Effector CD4-positive, alpha-beta T cell (primary cell): ENCODE measurements around the gene HOXB6.

Experiments used
- DNase-seq: peaks from one replicate; pipeline ENCODE4 v3.0.0-alpha.2; 2020

HOXB6 gene

GRCh38 chr17:48621410-48622392 lies 16.9 kb upstream of the HOXB6 start:
- no peak for DNase-seq

- no peak for DNase-seq
These were observed 15.8 kb upstream of the HOXB6 start for GRCh38 chr17:48620461-48621139.

GRCh38 chr17:48619826-48620449 lies 15.2 kb upstream of the HOXB6 start:
- DNase-seq: no peak

GRCh38 chr17:48618256-48618896 lies 13.6 kb upstream of the HOXB6 start:
- DNase-seq: peak; percentile 80

GRCh38 chr17:48617471-48618255 lies 12.9 kb upstream of the HOXB6 start:
- no peak for DNase-seq

GRCh38 chr17:48616717-48617470 lies 12.1 kb upstream of the HOXB6 start:
- DNase-seq: no peak

GRCh38 chr17:48615963-48616716 lies 11.4 kb upstream of the HOXB6 start:
- DNase-seq: no peak

GRCh38 chr17:48615047-48615962 lies 10.5 kb upstream of the HOXB6 start, which contains the start of gene HOXB8:
TSS of gene HOXB8 (minus strand) at chr17:48615292. CDS start at chr17:48614704, 588 bp downstream.
- no peak for DNase-seq

GRCh38 chr17:48613862-48614694 lies 9.3 kb upstream of the HOXB6 start:
- no peak for DNase-seq

- DNase-seq: peak; percentile 47
These were observed 8.3 kb upstream of the HOXB6 start for GRCh38 chr17:48612854-48613691.

- no peak for DNase-seq
These were observed 7.7 kb upstream of the HOXB6 start for GRCh38 chr17:48612456-48612853.

- DNase-seq: no peak
These were observed 7.1 kb upstream of the HOXB6 start for GRCh38 chr17:48611681-48612455.

- no peak for DNase-seq
These were observed 6.4 kb upstream of the HOXB6 start for GRCh38 chr17:48611213-48611612.

GRCh38 chr17:48610282-48611211 lies 5.8 kb upstream of the HOXB6 start, which contains the start of gene HOXB7:
TSS of gene HOXB7 (minus strand) at chr17:48611017. CDS start at chr17:48610918, 99 bp downstream.
- peak; percentile 47 for DNase-seq

- no peak for DNase-seq
These were observed 5.0 kb upstream of the HOXB6 start for GRCh38 chr17:48609759-48610281.
